Neural cell (in vitro differentiated cells): ENCODE measurements around the gene WWTR1. TPM values are rescaled to one million over a fixed set of nuclear protein-coding genes. Genes with fewer than 3 reads are reported as not detected.

Experiments used
- H2AFZ ChIP-seq: fragments of 200-600, 300-800 bp; sonication (generic), shearing (Covaris generic); 2 replicates; pipeline ENCODE4 v1.6.0; 2014; ENCODE audit warnings: low read depth, mild to moderate bottlenecking, antibody characterized with exemption, low read length, moderate library complexity
- H3F3A ChIP-seq: fragments of 200-600 bp; shearing (Covaris generic); 2 replicates; pipeline ENCODE4 v1.6.1; 2016; ENCODE audit warnings: mild to moderate bottlenecking, moderate library complexity, mixed read lengths, antibody characterized with exemption, low read length; ENCODE audit not compliant: insufficient read depth, poor library complexity, severe bottlenecking
- H3K27ac ChIP-seq: fragments of 200-600, 300-800 bp; sonication (generic), shearing (Covaris generic); 2 replicates; pipeline ENCODE4 v1.5.1; 2014; ENCODE audit warnings: mild to moderate bottlenecking, low read length, moderate library complexity
- H3K27me3 ChIP-seq: fragments of 300-800, 200-600 bp; sonication (generic), shearing (Covaris generic); 2 replicates; pipeline ENCODE4 v1.6.0; 2014; ENCODE audit warnings: mild to moderate bottlenecking, low read depth, low read length, moderate library complexity; ENCODE audit not compliant: insufficient read depth
- H3K36me3 ChIP-seq: fragments of 300-800, 200-600 bp; sonication (generic), shearing (Covaris generic); 2 replicates; pipeline ENCODE4 v1.5.1; 2014; ENCODE audit warnings: mild to moderate bottlenecking, antibody characterized with exemption, low read length, moderate library complexity; ENCODE audit not compliant: insufficient read depth
- H3K4me2 ChIP-seq: fragments of 300-800, 200-600 bp; sonication (generic), shearing (Covaris generic); 2 replicates; pipeline ENCODE4 v1.6.0; 2014; ENCODE audit warnings: mild to moderate bottlenecking, low read length
- H3K4me3 ChIP-seq: fragments of 300-800, 200-600 bp; sonication (generic), shearing (Covaris generic); 2 replicates; pipeline ENCODE4 v1.5.1; 2014; ENCODE audit warnings: mild to moderate bottlenecking, low read length, moderate library complexity
- H3K79me2 ChIP-seq: fragments of 200-600 bp; shearing (Covaris generic); replicated peaks from 2 replicates; pipeline ENCODE4 v1.6.0; 2014; ENCODE audit warnings: mild to moderate bottlenecking, low read length, moderate library complexity; ENCODE audit not compliant: insufficient read depth
- H3K9ac ChIP-seq: fragments of 300-800, 200-600 bp; sonication (generic), shearing (Covaris generic); 2 replicates; pipeline ENCODE4 v1.6.1; 2016; ENCODE audit warnings: mild to moderate bottlenecking, low read length, mixed read lengths
- H3K9me2 ChIP-seq: fragments of 200-600 bp; shearing (Covaris generic); 2 replicates; pipeline ENCODE4 v1.6.1; 2016; ENCODE audit warnings: mild to moderate bottlenecking, low read length, mixed read lengths; ENCODE audit not compliant: insufficient read depth
- H3K9me3 ChIP-seq: fragments of 200-600, 300-800 bp; sonication (generic), shearing (Covaris generic); 2 replicates; pipeline ENCODE4 v1.6.1; 2016; ENCODE audit warnings: mild to moderate bottlenecking, mixed run types, low read length, moderate library complexity, mixed read lengths
- H4K20me1 ChIP-seq: fragments of 200-600 bp; shearing (Covaris generic); 2 replicates; pipeline ENCODE4 v1.6.1; 2016; ENCODE audit warnings: mild to moderate bottlenecking, mixed run types; ENCODE audit not compliant: insufficient read depth
- EP300 ChIP-seq: fragments of 450-650 bp; conservative IDR thresholded peaks from 2 replicates; pipeline ENCODE4 v1.6.1; 2014; ENCODE audit warnings: antibody characterized with exemption, mild to moderate bottlenecking, moderate library complexity; ENCODE audit not compliant: poor library complexity, severe bottlenecking
- EZH2 ChIP-seq: fragments of 200-600, 300-800 bp; shearing (Covaris generic), sonication (generic); IDR thresholded peaks from 2 replicates; pipeline ENCODE4 v1.6.1; 2014; ENCODE audit warnings: antibody characterized with exemption, low read length, borderline replicate concordance, mild to moderate bottlenecking; ENCODE audit not compliant: insufficient read depth, poor library complexity, severe bottlenecking
- MXI1 ChIP-seq: fragments of 450-650 bp; conservative IDR thresholded peaks from 2 replicates; pipeline ENCODE4 v1.6.1; 2014; ENCODE audit warnings: antibody characterized with exemption, mild to moderate bottlenecking; ENCODE audit not compliant: poor library complexity, severe bottlenecking
- POLR2AphosphoS5 ChIP-seq: IDR thresholded peaks from 2 replicates; pipeline ENCODE4 v1.6.1; 2012
- RAD21 ChIP-seq: fragments of 450-650 bp; conservative IDR thresholded peaks from 2 replicates; pipeline ENCODE4 v1.6.1; 2014; ENCODE audit warnings: antibody characterized with exemption, mild to moderate bottlenecking, moderate library complexity
- SMC3 ChIP-seq: fragments of 450-650 bp; conservative IDR thresholded peaks from 2 replicates; pipeline ENCODE4 v1.6.1; 2014; ENCODE audit warnings: antibody characterized with exemption, mild to moderate bottlenecking, moderate library complexity; ENCODE audit not compliant: poor library complexity
- TAF1 ChIP-seq: IDR thresholded peaks from 2 replicates; pipeline ENCODE4 v1.6.1; 2012; ENCODE audit warnings: low read depth
- polyA plus RNA-seq: library from polyadenylated mRNA; depleted of rRNA; stranded (reverse); fragments of >200 nt; gene quantifications from 2 replicates; pipeline ENCODE4 v1.2.3, GENCODE V29; 2014
- TF ChIP-seq, protein P1 (sequence below): IDR thresholded peaks from 2 replicates; pipeline ENCODE4 v1.6.1; 2012; ENCODE audit warnings: borderline replicate concordance
- TF ChIP-seq, protein P2 (sequence below): fragments of 450-650 bp; IDR thresholded peaks from 2 replicates; pipeline ENCODE4 v1.5.1; 2014; ENCODE audit warnings: antibody characterized with exemption, mild to moderate bottlenecking, moderate library complexity; ENCODE audit not compliant: poor library complexity, severe bottlenecking

The WWTR1 gene
- polyA plus RNA-seq, 1 donor from 2014 or later, result 0.97 TPM

DNA sequence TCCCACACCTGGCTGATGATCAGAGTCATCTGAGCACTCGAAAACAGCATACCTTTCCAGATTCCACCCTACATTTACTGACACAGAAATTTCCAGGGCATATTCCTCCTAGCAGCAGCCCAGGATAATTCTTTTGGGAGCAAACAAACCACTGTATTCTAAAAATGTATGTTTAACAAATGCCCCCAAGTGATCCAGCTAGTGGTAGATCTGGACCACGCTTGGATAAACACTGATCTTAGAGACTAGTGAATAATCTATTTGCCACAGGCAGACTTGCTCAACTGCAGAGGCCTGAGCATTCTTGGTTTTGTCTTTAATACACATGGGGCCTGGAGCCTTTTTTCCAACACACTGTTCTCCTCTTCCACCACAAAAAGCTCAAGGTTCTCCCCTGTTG is 93.7 kb downstream of the WWTR1 start:
- TF ChIP-seq, protein P1, sequence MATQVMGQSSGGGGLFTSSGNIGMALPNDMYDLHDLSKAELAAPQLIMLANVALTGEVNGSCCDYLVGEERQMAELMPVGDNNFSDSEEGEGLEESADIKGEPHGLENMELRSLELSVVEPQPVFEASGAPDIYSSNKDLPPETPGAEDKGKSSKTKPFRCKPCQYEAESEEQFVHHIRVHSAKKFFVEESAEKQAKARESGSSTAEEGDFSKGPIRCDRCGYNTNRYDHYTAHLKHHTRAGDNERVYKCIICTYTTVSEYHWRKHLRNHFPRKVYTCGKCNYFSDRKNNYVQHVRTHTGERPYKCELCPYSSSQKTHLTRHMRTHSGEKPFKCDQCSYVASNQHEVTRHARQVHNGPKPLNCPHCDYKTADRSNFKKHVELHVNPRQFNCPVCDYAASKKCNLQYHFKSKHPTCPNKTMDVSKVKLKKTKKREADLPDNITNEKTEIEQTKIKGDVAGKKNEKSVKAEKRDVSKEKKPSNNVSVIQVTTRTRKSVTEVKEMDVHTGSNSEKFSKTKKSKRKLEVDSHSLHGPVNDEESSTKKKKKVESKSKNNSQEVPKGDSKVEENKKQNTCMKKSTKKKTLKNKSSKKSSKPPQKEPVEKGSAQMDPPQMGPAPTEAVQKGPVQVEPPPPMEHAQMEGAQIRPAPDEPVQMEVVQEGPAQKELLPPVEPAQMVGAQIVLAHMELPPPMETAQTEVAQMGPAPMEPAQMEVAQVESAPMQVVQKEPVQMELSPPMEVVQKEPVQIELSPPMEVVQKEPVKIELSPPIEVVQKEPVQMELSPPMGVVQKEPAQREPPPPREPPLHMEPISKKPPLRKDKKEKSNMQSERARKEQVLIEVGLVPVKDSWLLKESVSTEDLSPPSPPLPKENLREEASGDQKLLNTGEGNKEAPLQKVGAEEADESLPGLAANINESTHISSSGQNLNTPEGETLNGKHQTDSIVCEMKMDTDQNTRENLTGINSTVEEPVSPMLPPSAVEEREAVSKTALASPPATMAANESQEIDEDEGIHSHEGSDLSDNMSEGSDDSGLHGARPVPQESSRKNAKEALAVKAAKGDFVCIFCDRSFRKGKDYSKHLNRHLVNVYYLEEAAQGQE, result no peak
- TF ChIP-seq EZH2 (no peak), EP300 (no peak), TAF1 (no peak), POLR2AphosphoS5 (no peak), SMC3 (no peak), RAD21 (no peak), MXI1 (no peak)
- TF ChIP-seq, protein P2, sequence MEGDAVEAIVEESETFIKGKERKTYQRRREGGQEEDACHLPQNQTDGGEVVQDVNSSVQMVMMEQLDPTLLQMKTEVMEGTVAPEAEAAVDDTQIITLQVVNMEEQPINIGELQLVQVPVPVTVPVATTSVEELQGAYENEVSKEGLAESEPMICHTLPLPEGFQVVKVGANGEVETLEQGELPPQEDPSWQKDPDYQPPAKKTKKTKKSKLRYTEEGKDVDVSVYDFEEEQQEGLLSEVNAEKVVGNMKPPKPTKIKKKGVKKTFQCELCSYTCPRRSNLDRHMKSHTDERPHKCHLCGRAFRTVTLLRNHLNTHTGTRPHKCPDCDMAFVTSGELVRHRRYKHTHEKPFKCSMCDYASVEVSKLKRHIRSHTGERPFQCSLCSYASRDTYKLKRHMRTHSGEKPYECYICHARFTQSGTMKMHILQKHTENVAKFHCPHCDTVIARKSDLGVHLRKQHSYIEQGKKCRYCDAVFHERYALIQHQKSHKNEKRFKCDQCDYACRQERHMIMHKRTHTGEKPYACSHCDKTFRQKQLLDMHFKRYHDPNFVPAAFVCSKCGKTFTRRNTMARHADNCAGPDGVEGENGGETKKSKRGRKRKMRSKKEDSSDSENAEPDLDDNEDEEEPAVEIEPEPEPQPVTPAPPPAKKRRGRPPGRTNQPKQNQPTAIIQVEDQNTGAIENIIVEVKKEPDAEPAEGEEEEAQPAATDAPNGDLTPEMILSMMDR, result no peak
- Histone ChIP-seq H3K79me2 (no peaks in the 10 kb centered on the region), H3K36me3 (no peaks in the 10 kb centered on the region)

DNA sequence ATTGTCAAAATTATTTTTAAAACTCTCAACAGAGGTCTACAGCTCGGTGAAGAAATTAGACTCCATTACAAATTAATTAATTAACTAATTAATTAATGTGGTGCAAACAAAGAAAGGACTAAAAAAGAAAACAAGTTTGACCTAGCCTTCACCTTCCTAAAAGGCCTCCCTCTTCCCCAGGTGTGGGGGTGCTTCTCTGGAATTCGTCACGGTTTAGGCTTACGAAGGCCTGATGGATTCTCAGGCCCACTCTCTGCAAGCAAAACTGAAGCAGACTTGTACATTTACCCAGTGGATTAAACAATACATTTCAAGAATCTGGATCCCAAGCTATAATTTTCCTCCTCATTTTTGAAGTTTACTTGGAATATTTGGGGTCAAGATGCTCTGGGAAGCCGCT is 94.7 kb downstream of the WWTR1 start:
- no peak for TF ChIP-seq EZH2
- TF ChIP-seq, protein P1, result no peak
- TF ChIP-seq EP300, result no peak
- TF ChIP-seq POLR2AphosphoS5, result no peak
- TF ChIP-seq RAD21, result no peak
- TF ChIP-seq TAF1, result no peak
- no peak for TF ChIP-seq MXI1
- TF ChIP-seq, protein P2, result no peak
- TF ChIP-seq SMC3, result no peak
- no peak overlapping the region for H2AFZ ChIP-seq
- no peaks in the 10 kb centered on the region for H3K79me2 ChIP-seq
- no peaks in the 10 kb centered on the region for H3K27me3 ChIP-seq
- no peaks in the 10 kb centered on the region for H3F3A ChIP-seq
- no peaks in the 10 kb centered on the region for H3K36me3 ChIP-seq
- H3K27ac ChIP-seq, result no peak overlapping the region
- no peak overlapping the region for H3K4me2 ChIP-seq
- no peak overlapping the region for H3K9ac ChIP-seq
- H3K9me3 ChIP-seq, result no peaks in the 10 kb centered on the region
- H3K9me2 ChIP-seq, result no peaks in the 10 kb centered on the region
- H4K20me1 ChIP-seq, result no peaks in the 10 kb centered on the region
- no peak overlapping the region for H3K4me3 ChIP-seq

More for the DNA sequence above, 93.7 kb downstream of the WWTR1 start:
- no peaks in the 10 kb centered on the region for H3K9me2 ChIP-seq
- no peaks in the 10 kb centered on the region for H3K27me3 ChIP-seq
- H3K9me3 ChIP-seq, result no peaks in the 10 kb centered on the region
- H3K27ac ChIP-seq, result no peak overlapping the region
- H4K20me1 ChIP-seq, result no peaks in the 10 kb centered on the region
- H3K9ac ChIP-seq, result no peak overlapping the region
- H3K4me3 ChIP-seq, result no peak overlapping the region
- no peak overlapping the region for H3K4me2 ChIP-seq
- no peak overlapping the region for H2AFZ ChIP-seq
- no peaks in the 10 kb centered on the region for H3F3A ChIP-seq
